HG02623 (cell line): ENCODE measurements around the gene ANKRD45.
"Not testable (repeated sequence)": the region's sequence is repeated elsewhere in the genome, so short reads cannot be mapped to it uniquely, and the experiment has no call there.

ENCODE experiments used
- ATAC-seq: cut with Tn5 transposase; IDR thresholded peaks from one replicate; pipeline ENCODE4 v1.9.1; 2021; ENCODE audit warnings: moderate library complexity; ENCODE audit not compliant: unreplicated experiment

ANKRD45 gene

GRCh38 chr1:173646656-173647055, 23.0 kb downstream of the ANKRD45 start:
- no peak for ATAC-seq

- ATAC-seq: not testable (repeated sequence)
Observed at GRCh38 chr1:173642450-173643139, 27.1 kb downstream of the ANKRD45 start.

- ATAC-seq: no peak
Observed at GRCh38 chr1:173639102-173639501, 30.5 kb downstream of the ANKRD45 start.

GRCh38 chr1:173638043-173639021, 31.3 kb downstream of the ANKRD45 start:
- no peak for ATAC-seq

GRCh38 chr1:173637236-173638042, 32.2 kb downstream of the ANKRD45 start:
- not testable (repeated sequence) for ATAC-seq

GRCh38 chr1:173635116-173635515, 34.5 kb downstream of the ANKRD45 start, which contains the start of gene TEX50:
TEX50 (plus strand) TSS chr1:173635338; CDS start chr1:173635522, 184 bp downstream.
- ATAC-seq: no peak

GRCh38 chr1:173628888-173629287, 40.8 kb downstream of the ANKRD45 start:
- no peak for ATAC-seq

- ATAC-seq: no peak
Observed at GRCh38 chr1:173627269-173627668, 42.4 kb downstream of the ANKRD45 start.

- ATAC-seq: no peak
Observed at GRCh38 chr1:173616859-173617258, 52.8 kb downstream of the ANKRD45 start.

- ATAC-seq: not testable (repeated sequence)
Observed at GRCh38 chr1:173613086-173613485, 56.6 kb downstream of the ANKRD45 start.

- no peak for ATAC-seq
Observed at GRCh38 chr1:173608503-173609216, 61.0 kb downstream of the ANKRD45 start.

GRCh38 chr1:173603056-173603591, 66.5 kb downstream of the ANKRD45 start, which contains the start of gene SLC9C2:
SLC9C2 (minus strand) TSS chr1:173603072; CDS start chr1:173601776, 1,296 bp downstream.
- no peak for ATAC-seq

GRCh38 chr1:173601588-173601987, 68.1 kb downstream of the ANKRD45 start:
- ATAC-seq: peak; percentile 58

GRCh38 chr1:173596097-173596825, 73.4 kb downstream of the ANKRD45 start:
- no peak for ATAC-seq

GRCh38 chr1:173591138-173591537, 78.5 kb downstream of the ANKRD45 start:
- not testable (repeated sequence) for ATAC-seq

- no peak for ATAC-seq
Observed at GRCh38 chr1:173590557-173590956, 79.1 kb downstream of the ANKRD45 start.

- ATAC-seq: no peak
Observed at GRCh38 chr1:173581383-173582079, 88.1 kb downstream of the ANKRD45 start.

GRCh38 chr1:173580658-173581057, 89.0 kb downstream of the ANKRD45 start:
- ATAC-seq: no peak

GRCh38 chr1:173580071-173580470, 89.6 kb downstream of the ANKRD45 start:
- ATAC-seq: no peak
